Osteoblast (primary cell): ENCODE data around the gene FAM186B. TPM values are rescaled to one million over a fixed set of nuclear protein-coding genes. Genes with fewer than 3 reads are reported as not detected.
A peak's percentile ranks its signal among the peaks of the same experiment; 100 is the strongest.

Experiments used
- DNase-seq: peaks from one replicate; pipeline ENCODE4 v3.0.0; 2011; ENCODE audit warnings: low spot score, mixed read lengths; ENCODE audit not compliant: insufficient read length; ENCODE audit errors: missing footprints
- H2AFZ ChIP-seq: 2 replicates; pipeline ENCODE4 v1.6.0; 2011; ENCODE audit warnings: mild to moderate bottlenecking, low read length
- H3K27ac ChIP-seq: 2 replicates; pipeline ENCODE4 v1.5.1; 2011; ENCODE audit warnings: mild to moderate bottlenecking, low read depth, low read length, moderate library complexity
- H3K27me3 ChIP-seq: 2 replicates; pipeline ENCODE4 v1.6.0; 2012; ENCODE audit warnings: mild to moderate bottlenecking, control low read depth, inconsistent platforms, low read length, moderate library complexity; ENCODE audit not compliant: insufficient read depth
- H3K36me3 ChIP-seq: 2 replicates; pipeline ENCODE4 v1.5.1; 2011; ENCODE audit warnings: mild to moderate bottlenecking, low read length, control low read depth, moderate library complexity; ENCODE audit not compliant: insufficient read depth
- H3K4me1 ChIP-seq: 2 replicates; pipeline ENCODE4 v1.5.1; 2011; ENCODE audit warnings: mild to moderate bottlenecking, low read length, control low read depth, moderate library complexity; ENCODE audit not compliant: insufficient read depth
- H3K4me2 ChIP-seq: 2 replicates; pipeline ENCODE4 v1.6.0; 2011; ENCODE audit warnings: mild to moderate bottlenecking, low read length; ENCODE audit not compliant: insufficient read depth
- H3K4me3 ChIP-seq: fragments of 200-600 bp; sonication (generic); 3 replicates; pipeline ENCODE4 v1.5.1; 2012; ENCODE audit warnings: mild to moderate bottlenecking, low read length, inconsistent platforms; ENCODE audit not compliant: insufficient read depth
- H3K79me2 ChIP-seq: 2 replicates; pipeline ENCODE4 v1.6.0; 2012; ENCODE audit warnings: mild to moderate bottlenecking, low read length, control low read depth, inconsistent platforms; ENCODE audit not compliant: insufficient read depth
- H3K9me3 ChIP-seq: 2 replicates; pipeline ENCODE4 v1.5.1; 2011; ENCODE audit warnings: low read depth, low read length, control low read depth
- H4K20me1 ChIP-seq: 2 replicates; pipeline ENCODE4 v1.6.0; 2012; ENCODE audit warnings: mild to moderate bottlenecking, low read length, control low read depth; ENCODE audit not compliant: insufficient read depth
- CTCF ChIP-seq: IDR thresholded peaks from 2 replicates; pipeline ENCODE4 v1.5.1; 2011; ENCODE audit warnings: mild to moderate bottlenecking, low read depth, low read length, moderate library complexity; ENCODE audit errors: extremely low read depth
- total RNA-seq: library from RNA; depleted of rRNA; stranded (reverse); fragments of >200 nt; gene quantifications from 2 replicates; pipeline ENCODE4 v1.2.3, GENCODE V29; 2012

FAM186B gene
- total RNA-seq, 1 donor = 0.72 TPM

- H3K79me2 ChIP-seq = no peaks in the 10 kb centered on the region
- no peaks in the 10 kb centered on the region for H3K9me3 ChIP-seq
- TF ChIP-seq CTCF = no peak
- H3K36me3 ChIP-seq = no peaks in the 10 kb centered on the region
- H3K27ac ChIP-seq = no peak overlapping the region
- no peaks in the 10 kb centered on the region for H4K20me1 ChIP-seq
- no peak overlapping the region for H3K4me3 ChIP-seq
- peaks cover 5% of the 10 kb centered on the region for H3K4me1 ChIP-seq
- H3K4me2 ChIP-seq = no peak overlapping the region
- H2AFZ ChIP-seq = no peak overlapping the region
- H3K27me3 ChIP-seq = peaks cover 47% of the 10 kb centered on the region
- DNase-seq = peak; percentile 84
Observed at GRCh38 chr12:49549735-49550692, 55.4 kb downstream of the FAM186B start.

GRCh38 chr12:49548822-49549648, 56.4 kb downstream of the FAM186B start:
- Histone ChIP-seq H3K27ac (no peak overlapping the region), H3K79me2 (no peaks in the 10 kb centered on the region), H3K4me2 (peak overlapping the region; percentile 75), H3K27me3 (peaks cover 50% of the 10 kb centered on the region), H3K36me3 (no peaks in the 10 kb centered on the region), H3K9me3 (no peaks in the 10 kb centered on the region), H4K20me1 (no peaks in the 10 kb centered on the region), H3K4me1 (peaks cover 5% of the 10 kb centered on the region), H2AFZ (peak overlapping the region; percentile 66), H3K4me3 (peak overlapping the region; percentile 55)
- DNase-seq = peak; percentile 95
- TF ChIP-seq CTCF = peak; percentile 13

- no peak for TF ChIP-seq CTCF
- peaks cover 53% of the 10 kb centered on the region for H3K27me3 ChIP-seq
- H3K4me1 ChIP-seq = peaks cover 5% of the 10 kb centered on the region
- no peak for DNase-seq
- no peak overlapping the region for H2AFZ ChIP-seq
- H3K79me2 ChIP-seq = no peaks in the 10 kb centered on the region
- no peaks in the 10 kb centered on the region for H4K20me1 ChIP-seq
- peak overlapping the region; percentile 55 for H3K4me3 ChIP-seq
- H3K27ac ChIP-seq = no peak overlapping the region
- H3K9me3 ChIP-seq = no peaks in the 10 kb centered on the region
- no peaks in the 10 kb centered on the region for H3K36me3 ChIP-seq
- H3K4me2 ChIP-seq = peak overlapping the region; percentile 75
Observed at GRCh38 chr12:49548481-49548821, 57.0 kb downstream of the FAM186B start.
